GM19193 (cell line): ENCODE measurements around the gene ROBO1.

Experiments used
- POLR2A ChIP-seq: IDR thresholded peaks from 4 replicates; pipeline ENCODE4 v1.6.1; 2011; ENCODE audit not compliant: insufficient read depth, insufficient read length; ENCODE audit errors: extremely low read depth

Gene ROBO1

DNA sequence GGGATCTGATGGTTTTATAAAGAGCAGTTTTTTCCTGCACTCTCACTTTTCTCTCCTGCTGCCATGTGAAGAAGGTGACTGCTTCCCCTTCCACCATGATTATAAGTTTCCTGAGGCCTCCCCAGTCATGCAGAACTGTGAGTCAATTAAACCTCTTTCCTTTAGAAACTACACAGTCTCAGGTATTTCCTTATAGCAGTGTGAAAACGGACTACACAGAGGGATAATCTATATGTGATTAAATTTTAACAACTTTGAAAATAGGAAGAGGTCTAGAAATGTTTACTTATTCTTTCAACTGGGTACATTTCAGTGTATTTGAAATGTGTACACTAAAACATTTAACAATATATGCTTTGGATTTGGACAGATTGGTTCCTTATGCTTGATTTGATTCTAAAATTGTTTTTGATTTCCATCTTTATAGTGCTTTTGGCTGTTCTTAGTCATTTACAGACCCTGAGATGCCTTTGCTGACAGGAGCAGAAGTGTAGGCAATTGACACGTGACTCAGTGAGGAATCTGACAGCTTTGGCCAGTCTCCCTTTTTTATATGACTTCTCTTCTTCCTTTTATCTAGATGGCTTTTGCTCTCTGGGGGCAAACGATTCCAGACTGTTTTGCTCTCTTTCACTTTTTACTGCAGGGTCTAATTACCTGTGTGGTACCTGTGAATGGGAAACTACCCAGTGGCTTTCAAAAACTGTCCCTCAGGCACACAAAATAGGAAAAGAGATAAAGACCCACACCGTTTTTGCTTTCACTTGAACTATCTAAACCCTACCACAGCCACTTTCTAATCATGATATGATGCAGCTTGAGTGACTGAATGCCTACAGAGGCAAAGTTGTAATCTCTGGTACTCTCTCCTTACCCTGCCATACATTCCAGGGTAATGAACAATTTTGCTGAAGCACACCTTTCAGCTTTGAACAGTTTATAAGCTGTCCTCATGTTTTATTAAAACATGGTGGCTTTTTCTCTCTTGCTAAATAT is 422.6 kb downstream of the ROBO1 start:
- TF ChIP-seq POLR2A = no peak

GRCh38 chr3:79341961-79342360 is 425.8 kb downstream of the ROBO1 start:
- TF ChIP-seq POLR2A = no peak

GRCh38 chr3:79339846-79340245 is 428.0 kb downstream of the ROBO1 start:
- TF ChIP-seq POLR2A = no peak

- no peak for TF ChIP-seq POLR2A
Observed at GRCh38 chr3:79337798-79338197, 430.0 kb downstream of the ROBO1 start.

DNA sequence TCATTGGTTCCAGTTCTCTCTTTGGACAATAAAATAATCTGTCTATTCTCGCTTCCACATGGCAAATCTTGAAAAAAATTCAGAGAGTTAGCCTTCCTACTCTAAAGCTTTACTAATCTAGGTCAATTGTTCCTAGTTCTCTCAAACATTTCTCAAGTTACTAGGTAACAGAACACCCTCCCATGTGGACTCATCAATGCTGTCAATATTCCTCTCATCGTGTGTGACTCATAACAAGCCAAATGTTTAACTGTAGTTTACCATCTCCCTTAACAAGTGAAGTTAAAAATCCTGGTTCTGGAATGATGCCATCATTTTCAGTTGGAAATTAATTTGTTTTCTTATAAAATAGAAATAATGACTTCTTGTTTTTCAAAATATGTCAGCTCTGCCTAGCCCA is 438.6 kb downstream of the ROBO1 start:
- no peak for TF ChIP-seq POLR2A

GRCh38 chr3:79326642-79327041 is 441.2 kb downstream of the ROBO1 start:
- no peak for TF ChIP-seq POLR2A

- no peak for TF ChIP-seq POLR2A
Observed at GRCh38 chr3:79317551-79318518, 450.0 kb downstream of the ROBO1 start.

DNA sequence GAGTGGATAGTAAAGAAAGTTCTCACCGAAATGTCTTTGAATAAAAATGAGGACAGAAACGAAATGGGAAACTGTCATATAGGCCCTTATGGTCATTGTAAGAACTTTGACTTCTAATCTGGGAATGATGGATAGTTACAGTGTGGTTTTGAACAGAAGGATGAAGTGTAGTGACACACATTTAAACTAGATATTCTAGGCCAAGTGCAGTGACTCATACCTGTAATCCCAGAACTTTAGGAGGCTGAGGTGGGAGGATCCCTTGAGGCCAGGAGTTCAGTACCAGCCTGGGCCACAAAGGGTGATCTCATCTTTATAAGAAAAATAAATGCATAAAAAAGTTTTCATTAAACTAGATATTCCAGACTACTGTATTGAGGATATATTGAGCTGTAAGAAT is 452.8 kb downstream of the ROBO1 start:
- TF ChIP-seq POLR2A = no peak

- no peak for TF ChIP-seq POLR2A
Observed at GRCh38 chr3:79314544-79314943, 453.3 kb downstream of the ROBO1 start.

- TF ChIP-seq POLR2A = no peak
Observed at GRCh38 chr3:79310016-79310415, 457.8 kb downstream of the ROBO1 start.

DNA sequence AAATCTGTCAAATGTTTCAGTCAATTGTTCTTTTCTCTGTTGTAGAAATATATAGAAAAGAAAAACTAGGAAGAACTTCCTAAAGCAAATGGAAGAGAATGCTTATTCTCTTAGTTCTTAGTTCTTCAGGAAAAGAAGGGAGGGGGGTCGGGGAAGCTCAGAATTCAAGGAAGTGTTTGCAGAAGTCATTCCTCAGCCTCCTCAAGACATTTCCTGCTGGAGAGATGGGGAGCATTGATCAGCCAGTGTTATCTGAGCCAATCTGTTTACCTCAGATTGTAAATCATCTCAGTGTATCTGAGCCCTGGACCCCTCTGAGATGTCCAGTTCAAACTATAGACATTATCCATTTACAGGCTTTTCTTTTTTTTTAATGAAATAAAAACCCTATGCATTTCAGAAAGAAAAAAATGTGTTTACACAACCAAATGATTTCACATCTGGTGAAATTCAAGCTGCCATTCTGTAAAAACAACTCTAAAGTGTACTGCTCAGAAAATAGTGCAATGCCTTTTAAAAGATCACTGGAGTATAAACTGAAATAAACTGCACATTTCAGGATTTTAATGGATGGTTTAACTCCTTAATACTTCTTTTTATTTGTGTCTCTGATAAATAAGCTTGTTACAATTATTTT is 460.7 kb downstream of the ROBO1 start:
- TF ChIP-seq POLR2A = no peak

- TF ChIP-seq POLR2A = no peak
Observed at GRCh38 chr3:79297245-79297960, 470.4 kb downstream of the ROBO1 start.

GRCh38 chr3:79286882-79287281 is 480.9 kb downstream of the ROBO1 start:
- TF ChIP-seq POLR2A = no peak

GRCh38 chr3:79285871-79286270 is 481.9 kb downstream of the ROBO1 start:
- TF ChIP-seq POLR2A = no peak

DNA sequence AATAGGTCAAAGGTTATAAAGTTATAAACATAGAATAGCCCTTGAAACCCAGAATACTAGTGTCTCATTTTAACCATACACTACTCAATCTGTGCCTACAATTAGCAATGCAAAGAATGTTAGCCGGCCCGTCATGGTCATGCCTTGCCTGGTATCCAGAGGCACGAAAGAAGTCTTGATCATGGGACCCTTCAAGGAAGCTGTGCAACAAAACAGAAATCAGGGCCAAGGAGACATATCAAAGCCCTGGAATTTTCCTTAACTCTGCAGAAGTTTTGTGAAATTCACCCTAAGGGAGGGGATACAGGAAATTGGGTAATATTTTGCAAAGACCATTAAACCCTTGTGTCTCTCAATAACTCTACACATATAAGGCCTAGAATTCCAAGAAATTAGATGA is 482.4 kb downstream of the ROBO1 start:
- TF ChIP-seq POLR2A = no peak

DNA sequence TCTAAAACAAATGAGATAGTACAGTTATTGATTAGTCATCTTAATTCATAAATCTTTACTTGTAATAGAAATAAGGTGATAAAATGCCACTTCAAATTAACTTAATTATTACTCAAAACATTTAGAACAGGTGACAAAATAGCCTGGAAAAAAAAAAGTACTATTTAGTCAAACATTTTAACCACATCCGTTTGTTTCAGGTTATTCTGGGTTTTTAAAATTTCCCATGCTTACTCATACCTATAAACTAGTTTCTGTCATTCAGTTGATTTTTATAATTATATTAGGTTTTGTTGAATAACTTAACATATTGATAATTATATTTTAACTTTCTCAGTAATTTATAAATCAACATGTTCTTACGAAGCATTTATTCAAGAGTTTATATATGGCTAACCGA is 483.0 kb downstream of the ROBO1 start:
- no peak for TF ChIP-seq POLR2A
